Astrocyte of the spinal cord (primary cell): ENCODE results near the gene LLGL2.

Experiments
- DNase-seq: peaks from one replicate; pipeline ENCODE4 v3.0.0; 2011; ENCODE audit warnings: low read depth, low spot score
- H3K4me3 ChIP-seq: 2 replicates; pipeline ENCODE4 v1.5.1; 2011; ENCODE audit warnings: low read depth, mild to moderate bottlenecking, low read length, moderate library complexity
- CTCF ChIP-seq: IDR thresholded peaks from 2 replicates; pipeline ENCODE4 v1.5.1; 2012; ENCODE audit warnings: low read depth, mild to moderate bottlenecking, low read length, inconsistent platforms
- in situ Hi-C: cut with HindIII; loops from 2 replicates; pipeline ENCODE4 v1.10.0; 2017; ENCODE audit warnings: low sequenced_read_pairs

LLGL2 gene

GRCh38 chr17:75536366-75536765, 10.9 kb downstream of the LLGL2 start:
- H3K4me3 ChIP-seq: no peak overlapping the region
- no peak for TF ChIP-seq CTCF
- in situ Hi-C loops: no loop called here
- no peak for DNase-seq

GRCh38 chr17:75539967-75540729, 14.7 kb downstream of the LLGL2 start:
- DNase-seq: no peak
- TF ChIP-seq CTCF: no peak
- in situ Hi-C loops: no loop called here
- no peak overlapping the region for H3K4me3 ChIP-seq

GRCh38 chr17:75540923-75541503, 15.5 kb downstream of the LLGL2 start:
- H3K4me3 ChIP-seq: no peak overlapping the region
- DNase-seq: no peak
- in situ Hi-C loops: no loop called here
- TF ChIP-seq CTCF: no peak

GRCh38 chr17:75542229-75542628, 16.7 kb downstream of the LLGL2 start:
- in situ Hi-C loops: no loop called here
- DNase-seq: no peak
- no peak for TF ChIP-seq CTCF
- no peak overlapping the region for H3K4me3 ChIP-seq

- DNase-seq: no peak
- in situ Hi-C loops: no loop called here
- TF ChIP-seq CTCF: no peak
- H3K4me3 ChIP-seq: no peak overlapping the region
Measured at GRCh38 chr17:75542728-75543336, 17.3 kb downstream of the LLGL2 start.

GRCh38 chr17:75544250-75544649, 18.8 kb downstream of the LLGL2 start:
- no peak overlapping the region for H3K4me3 ChIP-seq
- in situ Hi-C loops: no loop called here
- TF ChIP-seq CTCF: no peak
- DNase-seq: no peak
